Ammon's horn (tissue), 1 donor: ENCODE results near the gene ALKBH3.

Experiments
- DNase-seq: peaks from one replicate; pipeline ENCODE4 v3.0.0-alpha.2; 2016; ENCODE audit warnings: low spot score

ALKBH3 gene

GRCh38 chr11:43941257-43941994, 60.8 kb downstream of the ALKBH3 start:
- no peak for DNase-seq

GRCh38 chr11:43942662-43943371, 62.2 kb downstream of the ALKBH3 start:
- peak; percentile 47 for DNase-seq

GRCh38 chr11:43943372-43943930, 62.8 kb downstream of the ALKBH3 start:
- no peak for DNase-seq

GRCh38 chr11:43943931-43944751, 63.5 kb downstream of the ALKBH3 start:
- no peak for DNase-seq

GRCh38 chr11:43944761-43945311, 64.2 kb downstream of the ALKBH3 start:
- DNase-seq = peak; percentile 35

- no peak for DNase-seq
These were observed 66.4 kb downstream of the ALKBH3 start for GRCh38 chr11:43947003-43947500.

- no peak for DNase-seq
These were observed 67.2 kb downstream of the ALKBH3 start for GRCh38 chr11:43947815-43948214.

GRCh38 chr11:43948341-43949225, 68.0 kb downstream of the ALKBH3 start:
- no peak for DNase-seq

- DNase-seq = no peak
These were observed 69.8 kb downstream of the ALKBH3 start for GRCh38 chr11:43950311-43950855.

GRCh38 chr11:43951231-43951630, 70.6 kb downstream of the ALKBH3 start:
- no peak for DNase-seq

GRCh38 chr11:43952020-43952400, 71.4 kb downstream of the ALKBH3 start:
- no peak for DNase-seq

- no peak for DNase-seq
These were observed 72.0 kb downstream of the ALKBH3 start for GRCh38 chr11:43952401-43953342.

GRCh38 chr11:43953521-43953920, 72.9 kb downstream of the ALKBH3 start:
- no peak for DNase-seq

- DNase-seq = no peak
These were observed 73.6 kb downstream of the ALKBH3 start for GRCh38 chr11:43954241-43954640.

GRCh38 chr11:43955381-43956118, 74.9 kb downstream of the ALKBH3 start:
- no peak for DNase-seq

- no peak for DNase-seq
These were observed 76.9 kb downstream of the ALKBH3 start for GRCh38 chr11:43957571-43957970.

GRCh38 chr11:43959321-43959995, 78.8 kb downstream of the ALKBH3 start:
- no peak for DNase-seq
